GM18873 (cell line): Measurements from ENCODE around the gene ERICH4.
"Not testable (repeated sequence)": the region's sequence is repeated elsewhere in the genome, so short reads cannot be mapped to it uniquely, and the experiment has no call there.

Experiments
- ATAC-seq: cut with Tn5 transposase; IDR thresholded peaks from one replicate; pipeline ENCODE4 v1.9.1; 2021; ENCODE audit warnings: mild to moderate bottlenecking, moderate library complexity, moderate number of reproducible peaks; ENCODE audit not compliant: unreplicated experiment, low FRiP score

ERICH4 gene

GRCh38 chr19:41463257-41464256 is 20.6 kb downstream of the ERICH4 start:
- not testable (repeated sequence) for ATAC-seq

DNA sequence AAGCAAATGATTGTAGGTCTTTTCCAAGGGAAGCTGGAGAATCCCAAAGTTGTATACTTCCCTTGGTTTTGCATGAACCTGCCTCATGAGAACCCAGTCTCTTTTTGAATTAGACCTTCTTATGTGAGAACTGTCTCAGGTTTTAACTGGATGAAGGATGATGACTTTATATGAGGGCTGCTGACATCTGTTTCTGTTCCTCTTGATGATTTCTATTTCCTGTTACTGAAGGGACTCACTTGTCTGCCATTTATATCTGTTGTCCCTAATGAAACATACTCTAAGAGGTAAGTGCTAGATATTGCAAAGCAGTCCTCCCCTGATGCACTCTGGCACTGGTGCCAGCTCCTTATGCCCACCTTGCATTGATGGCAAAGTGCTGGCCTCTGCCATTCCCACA is 33.6 kb downstream of the ERICH4 start:
- ATAC-seq, result no peak

GRCh38 chr19:41478171-41478570 is 35.2 kb downstream of the ERICH4 start:
- ATAC-seq, result no peak

DNA sequence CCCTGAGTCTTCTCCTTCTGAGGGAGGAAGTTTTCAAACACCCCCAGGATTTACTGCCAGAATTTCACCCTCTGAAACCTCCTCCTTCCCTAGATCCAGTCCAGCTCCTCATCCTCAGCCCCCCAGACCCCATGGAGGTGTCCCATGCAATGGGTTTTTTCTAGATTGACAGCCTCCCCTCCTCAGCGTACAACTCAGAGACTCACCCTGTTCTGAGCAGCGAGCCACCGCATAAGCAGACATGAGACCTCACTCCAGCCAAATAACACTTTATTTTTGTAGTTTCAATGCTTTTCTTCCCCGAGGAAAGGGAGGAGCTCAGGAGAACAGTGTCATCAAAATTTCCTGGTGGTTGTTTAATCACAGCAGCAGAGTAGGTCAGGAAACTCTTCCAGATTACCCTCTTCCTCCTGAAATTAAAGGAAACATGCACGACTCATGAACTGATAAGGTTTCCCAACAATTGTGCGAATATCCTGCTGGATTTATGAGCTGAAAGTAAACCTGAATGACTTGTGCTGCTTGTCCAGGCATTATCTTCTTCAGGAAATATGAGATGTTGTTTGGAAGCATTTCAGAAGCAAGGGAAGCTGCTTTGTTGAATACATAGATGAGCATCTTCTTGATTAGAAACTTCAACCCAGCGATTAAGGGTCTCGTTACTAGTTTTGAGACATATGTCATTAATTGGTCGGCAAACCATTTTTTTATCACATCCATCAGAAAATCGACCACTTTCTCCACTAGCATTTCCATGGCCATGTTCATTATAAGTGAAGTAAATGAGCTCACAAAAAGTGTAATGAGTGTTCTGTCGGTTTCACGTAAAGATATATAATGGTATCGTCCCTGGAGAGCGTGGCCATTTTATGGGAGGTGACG is 36.2 kb downstream of the ERICH4 start:
- ATAC-seq, result no peak

- no peak for ATAC-seq
Observed at GRCh38 chr19:41479757-41480191, 36.8 kb downstream of the ERICH4 start.

- no peak for ATAC-seq
Observed at GRCh38 chr19:41480336-41480735, 37.4 kb downstream of the ERICH4 start.

GRCh38 chr19:41484822-41485221 is 41.9 kb downstream of the ERICH4 start:
- ATAC-seq, result no peak

- not testable (repeated sequence) for ATAC-seq
Observed at GRCh38 chr19:41486953-41487352, 44.0 kb downstream of the ERICH4 start.

GRCh38 chr19:41492843-41493242 is 49.9 kb downstream of the ERICH4 start:
- ATAC-seq, result no peak
